HepG2 (cell line): ENCODE measurements around the gene ITGB8. TPM values are rescaled to one million over a fixed set of nuclear protein-coding genes. Genes with fewer than 3 reads are reported as not detected.

Experiments used
- ATAC-seq: fragments of 200-7000 bp; cut with Tn5 transposase; 3 replicates; pipeline ENCODE4 v1.9.1; 2020; ENCODE audit warnings: mild to moderate bottlenecking, moderate library complexity
- BruUV-seq: library from RNA; stranded (reverse); fragments of 400-500 nt; replicated peaks from 2 replicates; lab custom pipeline; 2021; lab: Mats Ljungman, UMichigan
- CTCF ChIA-PET: fragments of 300-600 bp; formaldehyde crosslinking; extraction: SDS; loops from one replicate; lab custom pipeline; 2021; ENCODE audit warnings: low total read pairs, inconsistent platforms, low intra/inter-chr PET ratio; lab: Yijun Ruan, JAX
- POLR2A ChIA-PET: fragments of 350-600 bp; sonication (Branson Sonifier 250); formaldehyde crosslinking; loops from one replicate; lab custom pipeline; 2020; ENCODE audit warnings: antibody characterized with exemption, inconsistent platforms; lab: Yijun Ruan, JAX
- DNase-seq: peaks from one replicate; pipeline ENCODE4 v3.0.0-alpha.2; 2015; ENCODE audit warnings: low spot score
- FAIRE-seq: peaks from 3 replicates; lab custom pipeline; 2011; peaks lifted over from hg19 to GRCh38; lab: Jason Lieb, UNC
- H2AFZ ChIP-seq: one replicate; pipeline ENCODE4 v1.6.1; 2011; ENCODE audit warnings: low read length, inconsistent platforms
- H3K27ac ChIP-seq: fragments of 300-600 bp; 3 replicates; pipeline ENCODE4 v1.8.0; 2011; ENCODE audit warnings: mixed run types, mild to moderate bottlenecking, mixed read lengths, low read length, inconsistent platforms; ENCODE audit not compliant: insufficient read depth; ENCODE audit errors: extremely low read length
- H3K27me3 ChIP-seq, 2 experiments: fragments of 200-600 bp in 1 of 2; 2 replicates in 1 of 2; 3 replicates in 1 of 2; pipeline versions ENCODE4 v1.6.0 to v1.8.0; 2011; ENCODE audit warnings: low read length in 2 of 2, mild to moderate bottlenecking in 2 of 2, moderate library complexity in 2 of 2, inconsistent platforms in 1 of 2; ENCODE audit not compliant: insufficient read depth in 2 of 2, control insufficient read depth in 1 of 2
- H3K36me3 ChIP-seq, 2 experiments: fragments of 200-600 bp in 1 of 2; replicated peaks in 1 of 2; 2 replicates in 1 of 2; 3 replicates in 1 of 2; pipeline versions ENCODE4 v1.5.1 to v1.8.0; 2011; ENCODE audit warnings: low read length in 2 of 2, inconsistent platforms in 1 of 2; ENCODE audit not compliant: insufficient read depth in 2 of 2, control insufficient read depth in 1 of 2
- H3K4me1 ChIP-seq: 2 replicates; pipeline ENCODE4 v1.5.1; 2012; ENCODE audit warnings: low read length, inconsistent platforms; ENCODE audit not compliant: insufficient read depth
- H3K4me2 ChIP-seq: 2 replicates; pipeline ENCODE4 v1.6.0; 2011; ENCODE audit warnings: low read depth, low read length, inconsistent platforms
- H3K4me3 ChIP-seq, 3 experiments: fragments of 200-600 bp in 1 of 3; sonication (generic), shearing (Covaris generic) in 1 of 3; replicated peaks in 1 of 3; 2 replicates each; pipeline ENCODE4 v1.5.1; 2011 to 2016; ENCODE audit warnings: low read length in 3 of 3, inconsistent platforms in 2 of 3, low read depth in 2 of 3, mild to moderate bottlenecking in 2 of 3, control low read depth in 1 of 3, mixed read lengths in 1 of 3; ENCODE audit not compliant: insufficient read depth in 1 of 3
- H3K79me2 ChIP-seq: one replicate; pipeline ENCODE4 v1.6.1; 2011; ENCODE audit warnings: low read length, inconsistent platforms; ENCODE audit not compliant: insufficient read depth
- H3K9ac ChIP-seq: 2 replicates; pipeline ENCODE4 v1.6.0; 2011; ENCODE audit warnings: mild to moderate bottlenecking, low read depth, low read length, inconsistent platforms; ENCODE audit not compliant: insufficient read depth
- H3K9me3 ChIP-seq: 2 replicates; pipeline ENCODE4 v1.5.1; 2012; ENCODE audit warnings: mild to moderate bottlenecking, low read length
- H4K20me1 ChIP-seq: 2 replicates; pipeline ENCODE4 v1.6.0; 2011; ENCODE audit warnings: inconsistent platforms, mild to moderate bottlenecking, low read length, moderate library complexity; ENCODE audit not compliant: insufficient read depth
- ARNTL ChIP-seq: sonication (generic); formaldehyde crosslinking; IDR thresholded peaks from 2 replicates; pipeline ENCODE4 v1.4.0; 2020; ENCODE audit warnings: mild to moderate bottlenecking, missing genetic modification reagents
- GZF1 ChIP-seq: sonication (generic); formaldehyde crosslinking; IDR thresholded peaks from 2 replicates; pipeline ENCODE4 v1.5.1; 2020; ENCODE audit warnings: mild to moderate bottlenecking, missing genetic modification reagents
- POLR2AphosphoS5 ChIP-seq: IDR thresholded peaks from 2 replicates; pipeline ENCODE4 v1.6.1; 2012; ENCODE audit warnings: low read depth, low read length
- RARG ChIP-seq: sonication (generic); formaldehyde crosslinking; IDR thresholded peaks from 2 replicates; pipeline ENCODE4 v1.4.0; 2020; ENCODE audit warnings: low read depth, mild to moderate bottlenecking, missing genetic modification reagents
- SP4 ChIP-seq: sonication (generic); formaldehyde crosslinking; IDR thresholded peaks from 2 replicates; pipeline ENCODE4 v1.8.1; 2023; ENCODE audit warnings: mild to moderate bottlenecking, missing genetic modification reagents
- TARDBP ChIP-seq: sonication (generic); formaldehyde crosslinking; IDR thresholded peaks from 2 replicates; pipeline ENCODE4 v1.8.0; 2022; ENCODE audit warnings: mild to moderate bottlenecking, missing genetic modification reagents
- ZNF879 ChIP-seq: sonication (generic); formaldehyde crosslinking; IDR thresholded peaks from 2 replicates; pipeline ENCODE4 v1.8.1; 2023; ENCODE audit warnings: missing genetic modification reagents
- WGBS: methylation state at CpG from one replicate; pipeline ENCODE4 v1.1.6; 2017; ENCODE audit warnings: low lambda C conversion rate; 5-methylcytosine and 5-hydroxymethylcytosine counted together
- in situ Hi-C: cut with HindIII; loops from 2 replicates; pipeline ENCODE4 v1.10.0; 2017; ENCODE audit warnings: low pct_unique_long_range_greater_than_20kb; ENCODE audit not compliant: extremely low pct_ligation_motif_present
- intact Hi-C: fragments of 100-400 bp; cut with micrococcal nuclease; formaldehyde crosslinking; loops from one replicate; pipeline ENCODE4 v1.10.0; 2022; ENCODE audit not compliant: unreplicated experiment
- polyA plus RNA-seq, 8 experiments: library from polyadenylated mRNA; depleted of rRNA in 3 of 8; stranded (reverse) in 7 of 8; unstranded in 1 of 8; fragments of >200 nt; fragmentation: Illumina TruSeq in 4 of 8; extraction: Trizol in 4 of 8; gene quantifications; 2 replicates each; pipeline versions ENCODE4 v1.2.1 to v1.2.3, GENCODE V29; 2011 to 2016; ENCODE audit warnings: low read depth in 4 of 8, missing spikeins in 1 of 8, mixed read lengths in 1 of 8; ENCODE audit not compliant: insufficient read depth in 1 of 8
- total RNA-seq, 5 experiments: library from RNA; depleted of rRNA; stranded (reverse); fragments of >200 nt; fragmentation: Illumina TruSeq; extraction: Trizol; gene quantifications; 2 replicates each; pipeline ENCODE4 v1.2.3, GENCODE V29; 2016; ENCODE audit warnings: low read depth in 1 of 5
- TF ChIP-seq, protein P1 (sequence below): sonication (generic); formaldehyde crosslinking; IDR thresholded peaks from 2 replicates; pipeline ENCODE4 v1.4.0; 2020; ENCODE audit warnings: low read depth, mild to moderate bottlenecking, missing genetic modification reagents
- TF ChIP-seq, protein P2 (sequence below): IDR thresholded peaks from 2 replicates; pipeline ENCODE4 v1.6.1; 2012; ENCODE audit warnings: low read depth, low read length, improper control_type of control experiment
- TF ChIP-seq, protein P3 (sequence below): sonication (generic); formaldehyde crosslinking; IDR thresholded peaks from 2 replicates; pipeline ENCODE4 v1.9.0; 2021; ENCODE audit warnings: mild to moderate bottlenecking, missing genetic modification reagents

Gene ITGB8
- total and polyA plus RNA-seq, 2 of the 13 experiments (the other 11 are each of a cell fraction or from before 2014, with no cell fraction given) = 0.01 TPM; not detected in 1

DNA sequence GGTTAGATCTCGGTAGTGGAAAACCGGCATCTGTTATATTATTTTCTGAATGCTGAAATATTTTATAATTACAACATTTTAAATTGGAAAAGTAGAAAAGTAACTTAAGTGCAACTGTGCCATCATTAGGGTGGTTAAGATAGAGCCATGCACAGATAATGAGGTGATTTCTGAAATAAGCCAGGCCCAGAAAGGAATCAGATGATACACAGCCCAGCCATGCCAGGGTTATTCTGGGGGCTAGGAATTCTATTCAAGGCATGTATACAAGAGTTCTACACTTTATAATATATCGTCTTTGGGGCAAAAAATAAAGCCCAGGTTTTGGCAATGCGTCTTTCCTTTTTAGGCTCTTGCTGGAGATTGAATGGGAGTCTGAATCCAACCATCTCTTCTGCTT, 128.7 kb downstream of the ITGB8 start:
- 0% methylated on average over 4 of the region's 4 CpGs for WGBS
- intact Hi-C loops = no loop called here
- Histone ChIP-seq H3K9ac (no peak overlapping the region), H2AFZ (no peak overlapping the region), H3K27ac (no peak overlapping the region), H3K36me3 (no peaks in the 10 kb centered on the region), H3K9me3 (no peaks in the 10 kb centered on the region), H4K20me1 (no peaks in the 10 kb centered on the region), H3K4me2 (no peak overlapping the region), H3K4me1 (no peaks in the 10 kb centered on the region), H3K4me3 (no peak overlapping the region), H3K27me3 (no peaks in the 10 kb centered on the region), H3K79me2 (no peaks in the 10 kb centered on the region)
- no peak for ATAC-seq
- TF ChIP-seq, protein P1, sequence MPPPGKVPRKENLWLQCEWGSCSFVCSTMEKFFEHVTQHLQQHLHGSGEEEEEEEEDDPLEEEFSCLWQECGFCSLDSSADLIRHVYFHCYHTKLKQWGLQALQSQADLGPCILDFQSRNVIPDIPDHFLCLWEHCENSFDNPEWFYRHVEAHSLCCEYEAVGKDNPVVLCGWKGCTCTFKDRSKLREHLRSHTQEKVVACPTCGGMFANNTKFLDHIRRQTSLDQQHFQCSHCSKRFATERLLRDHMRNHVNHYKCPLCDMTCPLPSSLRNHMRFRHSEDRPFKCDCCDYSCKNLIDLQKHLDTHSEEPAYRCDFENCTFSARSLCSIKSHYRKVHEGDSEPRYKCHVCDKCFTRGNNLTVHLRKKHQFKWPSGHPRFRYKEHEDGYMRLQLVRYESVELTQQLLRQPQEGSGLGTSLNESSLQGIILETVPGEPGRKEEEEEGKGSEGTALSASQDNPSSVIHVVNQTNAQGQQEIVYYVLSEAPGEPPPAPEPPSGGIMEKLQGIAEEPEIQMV = no peak
- no peak for TF ChIP-seq POLR2AphosphoS5
- in situ Hi-C loops = no loop called here
- no peak for DNase-seq
- no TSS peak for BruUV-seq
- ChIA-PET CTCF (no interaction called here), POLR2A (no interaction called here)
- no peak for FAIRE-seq

DNA sequence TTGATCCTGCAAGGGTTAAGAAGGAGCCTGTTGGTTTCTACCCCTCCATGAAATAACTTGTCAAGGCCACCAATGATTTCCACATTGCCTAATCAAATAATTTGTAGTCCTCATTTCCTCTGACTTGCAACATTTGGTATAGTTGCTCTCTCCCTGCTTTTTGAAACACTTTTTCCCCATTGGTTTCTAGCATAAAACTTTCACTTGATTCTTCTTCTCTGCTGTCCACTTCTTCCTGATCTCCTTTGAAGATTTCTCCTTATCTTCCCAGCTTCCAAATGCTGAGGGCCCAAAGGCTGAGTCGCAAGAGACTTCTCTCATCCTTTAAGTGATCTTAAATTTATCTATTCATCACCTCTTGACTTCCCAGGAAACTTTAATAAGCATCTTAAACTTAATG, 134.2 kb downstream of the ITGB8 start:
- no peaks in the 10 kb centered on the region for H3K9me3 ChIP-seq
- H3K27ac ChIP-seq = no peak overlapping the region
- H2AFZ ChIP-seq = no peak overlapping the region
- WGBS = 0% methylated on average over 1 of the region's 1 CpG
- intact Hi-C loops = no loop called here
- ChIA-PET POLR2A (no interaction called here), CTCF (no interaction called here)
- in situ Hi-C loops = no loop called here
- no peak overlapping the region for H3K4me2 ChIP-seq
- no peaks in the 10 kb centered on the region for H4K20me1 ChIP-seq
- H3K4me3 ChIP-seq = no peak overlapping the region
- no peaks in the 10 kb centered on the region for H3K36me3 ChIP-seq
- H3K9ac ChIP-seq = no peak overlapping the region
- ATAC-seq = no peak
- no TSS peak for BruUV-seq
- H3K27me3 ChIP-seq = no peaks in the 10 kb centered on the region
- no peak for DNase-seq
- H3K79me2 ChIP-seq = no peaks in the 10 kb centered on the region
- TF ChIP-seq SP4 (CRISPR knock-in tag) = no peak
- no peak for TF ChIP-seq TARDBP (CRISPR knock-in tag)
- TF ChIP-seq, protein P2, sequence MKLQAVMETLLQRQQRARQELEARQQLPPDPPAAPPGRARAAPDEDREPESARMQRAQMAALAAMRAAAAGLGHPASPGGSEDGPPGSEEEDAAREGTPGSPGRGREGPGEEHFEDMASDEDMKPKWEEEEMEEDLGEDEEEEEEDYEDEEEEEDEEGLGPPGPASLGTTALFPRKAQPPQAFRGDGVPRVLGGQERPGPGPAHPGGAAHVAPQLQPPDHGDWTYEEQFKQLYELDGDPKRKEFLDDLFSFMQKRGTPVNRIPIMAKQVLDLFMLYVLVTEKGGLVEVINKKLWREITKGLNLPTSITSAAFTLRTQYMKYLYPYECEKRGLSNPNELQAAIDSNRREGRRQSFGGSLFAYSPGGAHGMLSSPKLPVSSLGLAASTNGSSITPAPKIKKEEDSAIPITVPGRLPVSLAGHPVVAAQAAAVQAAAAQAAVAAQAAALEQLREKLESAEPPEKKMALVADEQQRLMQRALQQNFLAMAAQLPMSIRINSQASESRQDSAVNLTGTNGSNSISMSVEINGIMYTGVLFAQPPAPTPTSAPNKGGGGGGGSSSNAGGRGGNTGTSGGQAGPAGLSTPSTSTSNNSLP = no peak
- TF ChIP-seq GZF1 (CRISPR knock-in tag) = no peak
- no peak for TF ChIP-seq ZNF879 (CRISPR knock-in tag)
- TF ChIP-seq RARG (CRISPR knock-in tag) = no peak
- TF ChIP-seq, protein P3, sequence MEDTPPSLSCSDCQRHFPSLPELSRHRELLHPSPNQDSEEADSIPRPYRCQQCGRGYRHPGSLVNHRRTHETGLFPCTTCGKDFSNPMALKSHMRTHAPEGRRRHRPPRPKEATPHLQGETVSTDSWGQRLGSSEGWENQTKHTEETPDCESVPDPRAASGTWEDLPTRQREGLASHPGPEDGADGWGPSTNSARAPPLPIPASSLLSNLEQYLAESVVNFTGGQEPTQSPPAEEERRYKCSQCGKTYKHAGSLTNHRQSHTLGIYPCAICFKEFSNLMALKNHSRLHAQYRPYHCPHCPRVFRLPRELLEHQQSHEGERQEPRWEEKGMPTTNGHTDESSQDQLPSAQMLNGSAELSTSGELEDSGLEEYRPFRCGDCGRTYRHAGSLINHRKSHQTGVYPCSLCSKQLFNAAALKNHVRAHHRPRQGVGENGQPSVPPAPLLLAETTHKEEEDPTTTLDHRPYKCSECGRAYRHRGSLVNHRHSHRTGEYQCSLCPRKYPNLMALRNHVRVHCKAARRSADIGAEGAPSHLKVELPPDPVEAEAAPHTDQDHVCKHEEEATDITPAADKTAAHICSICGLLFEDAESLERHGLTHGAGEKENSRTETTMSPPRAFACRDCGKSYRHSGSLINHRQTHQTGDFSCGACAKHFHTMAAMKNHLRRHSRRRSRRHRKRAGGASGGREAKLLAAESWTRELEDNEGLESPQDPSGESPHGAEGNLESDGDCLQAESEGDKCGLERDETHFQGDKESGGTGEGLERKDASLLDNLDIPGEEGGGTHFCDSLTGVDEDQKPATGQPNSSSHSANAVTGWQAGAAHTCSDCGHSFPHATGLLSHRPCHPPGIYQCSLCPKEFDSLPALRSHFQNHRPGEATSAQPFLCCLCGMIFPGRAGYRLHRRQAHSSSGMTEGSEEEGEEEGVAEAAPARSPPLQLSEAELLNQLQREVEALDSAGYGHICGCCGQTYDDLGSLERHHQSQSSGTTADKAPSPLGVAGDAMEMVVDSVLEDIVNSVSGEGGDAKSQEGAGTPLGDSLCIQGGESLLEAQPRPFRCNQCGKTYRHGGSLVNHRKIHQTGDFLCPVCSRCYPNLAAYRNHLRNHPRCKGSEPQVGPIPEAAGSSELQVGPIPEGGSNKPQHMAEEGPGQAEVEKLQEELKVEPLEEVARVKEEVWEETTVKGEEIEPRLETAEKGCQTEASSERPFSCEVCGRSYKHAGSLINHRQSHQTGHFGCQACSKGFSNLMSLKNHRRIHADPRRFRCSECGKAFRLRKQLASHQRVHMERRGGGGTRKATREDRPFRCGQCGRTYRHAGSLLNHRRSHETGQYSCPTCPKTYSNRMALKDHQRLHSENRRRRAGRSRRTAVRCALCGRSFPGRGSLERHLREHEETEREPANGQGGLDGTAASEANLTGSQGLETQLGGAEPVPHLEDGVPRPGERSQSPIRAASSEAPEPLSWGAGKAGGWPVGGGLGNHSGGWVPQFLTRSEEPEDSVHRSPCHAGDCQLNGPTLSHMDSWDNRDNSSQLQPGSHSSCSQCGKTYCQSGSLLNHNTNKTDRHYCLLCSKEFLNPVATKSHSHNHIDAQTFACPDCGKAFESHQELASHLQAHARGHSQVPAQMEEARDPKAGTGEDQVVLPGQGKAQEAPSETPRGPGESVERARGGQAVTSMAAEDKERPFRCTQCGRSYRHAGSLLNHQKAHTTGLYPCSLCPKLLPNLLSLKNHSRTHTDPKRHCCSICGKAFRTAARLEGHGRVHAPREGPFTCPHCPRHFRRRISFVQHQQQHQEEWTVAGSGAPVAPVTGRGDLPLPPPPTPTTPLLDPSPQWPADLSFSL (CRISPR knock-in tag) = no peak
- no peak for TF ChIP-seq ARNTL (CRISPR knock-in tag)
- TF ChIP-seq, all 625 proteins: peak for 0
- FAIRE-seq = no peak
- no peaks in the 10 kb centered on the region for H3K4me1 ChIP-seq
